ENCODE results near the gene CHCHD6. TPM values are rescaled to one million over a fixed set of nuclear protein-coding genes. Genes with fewer than 3 reads are reported as not detected.

Gene CHCHD6
- total RNA-seq, 1 donor from 2014 or later, result 17.1 TPM

GRCh38 chr3:127009531-127009930 is 305.5 kb downstream of the CHCHD6 start:
- peaks cover 39% of the 10 kb centered on the region for H3K4me1 Mint-ChIP-seq (ENCODE audit: low read depth)
- no peak for TF ChIP-seq CTCF (IDR thresholded peaks at IDR 0.05)
- H3K9me3 Mint-ChIP-seq (ENCODE audit: low read depth), result no peaks in the 10 kb centered on the region
- H3K27me3 Mint-ChIP-seq (ENCODE audit: low read depth), result no peaks in the 10 kb centered on the region
- no peak overlapping the region for H3K4me3 Mint-ChIP-seq (ENCODE audit: unreplicated experiment)
- H3K36me3 Mint-ChIP-seq (ENCODE audit: low read depth), result peaks cover 8% of the 10 kb centered on the region
- no peak for DNase-seq (ENCODE audit: low spot score)
- H3K27ac Mint-ChIP-seq (ENCODE audit: unreplicated experiment), result peak overlapping the region; percentile 86

Other genes with a start within 250 kb of the CHCHD6 start
- gene ZXDC, start 228.3 kb upstream of the CHCHD6 start, total RNA-seq, result 26.3 to 29.7 TPM (median 26.6 TPM) in 3 replicates
- 0.15 TPM in 1 of 3 replicates, not detected in the others for gene UROC1, start 186.5 kb upstream of the CHCHD6 start, total RNA-seq
- gene CHST13, start 180.1 kb upstream of the CHCHD6 start, total RNA-seq, result not detected in 3 replicates
- gene C3orf22, start 145.3 kb upstream of the CHCHD6 start, total RNA-seq, result not detected in 3 replicates
- gene TXNRD3, start 49.1 kb upstream of the CHCHD6 start, total RNA-seq, result 11.3 to 15.1 TPM (median 14.2 TPM) in 3 replicates

Measured in chondrocyte (in vitro differentiated cells).